Psoas muscle (tissue), 8 donors: ENCODE measurements around the gene SOX13. TPM values are rescaled to one million over a fixed set of nuclear protein-coding genes. Genes with fewer than 3 reads are reported as not detected.

Experiments used
- ATAC-seq, 4 donors: fragments of 200-7000 bp; cut with Tn5 transposase; one replicate each; pipeline ENCODE4 v1.9.1; 2020; ENCODE audit warnings: moderate library complexity in 3 of 4, mild to moderate bottlenecking in 2 of 4
- DNase-seq, 2 donors: peaks; one replicate each; pipeline ENCODE4 v3.0.0-alpha.2; 2020
- H3K27ac ChIP-seq: fragments of 200-600 bp; one replicate; pipeline ENCODE4 v1.8.0; 2022
- H3K27me3 ChIP-seq, 3 donors: fragments of 200-600 bp in 1 of 3; one replicate each; pipeline versions ENCODE4 v1.6.1 to v1.8.0; 2013 to 2022; ENCODE audit warnings: low read length in 2 of 3, mild to moderate bottlenecking in 2 of 3, moderate library complexity in 1 of 3; ENCODE audit not compliant: insufficient read depth in 3 of 3
- H3K36me3 ChIP-seq, 2 donors: fragments of 200-600 bp in 1 of 2; one replicate each; pipeline versions ENCODE4 v1.6.1 to v1.8.0; 2013 to 2022; ENCODE audit warnings: low read depth in 1 of 2, mild to moderate bottlenecking in 1 of 2, moderate library complexity in 1 of 2; ENCODE audit not compliant: insufficient read depth in 1 of 2
- H3K4me1 ChIP-seq: fragments of 200-600 bp; one replicate; pipeline ENCODE4 v1.8.0; 2022
- H3K4me3 ChIP-seq: fragments of 200-600 bp; one replicate; pipeline ENCODE4 v1.8.0; 2022; ENCODE audit warnings: mild to moderate bottlenecking
- H3K9me3 ChIP-seq: fragments of 200-600 bp; one replicate; pipeline ENCODE4 v1.8.0; 2022
- WGBS, 3 donors: extraction: QIAGEN DNeasy Blood & Tissue Kit; methylation state at CpG; one replicate each; pipeline versions ENCODE4 v1.1.6 to v1.1.7; 2013; 5-methylcytosine and 5-hydroxymethylcytosine counted together
- intact Hi-C, 2 donors: fragments of 100-400 bp; cut with DNase I; formaldehyde crosslinking; loops; one replicate each; pipeline versions ENCODE4 v1.11.0 to v1.14.2; 2022
- polyA plus RNA-seq, 3 donors: library from polyadenylated mRNA; stranded (reverse); fragments of 200-250 nt; gene quantifications; one replicate each; pipeline ENCODE4 v1.2.3, GENCODE V29; 2013
- total RNA-seq, 4 donors: library from RNA; stranded (reverse); fragmentation: NEBNext Ultra II Directional in 2 of 4; extraction: Animal tissue kit (Norgen Biotek cat#: 25700) in 2 of 4; gene quantifications; one replicate each; pipeline versions ENCODE4 v1.2.1 to v1.2.4, GENCODE V29; 2021 to 2023
- TF ChIP-seq, protein P1 (sequence below): fragments of 200-600 bp; IDR thresholded peaks from one replicate; pipeline ENCODE4 v1.8.0; 2022; ENCODE audit warnings: antibody characterized with exemption
- donor health status: healthy with polysubstance abuse.
- donor health status: DM: no; HTN: no; CAD: no; lungs with moderate emphysema.
- donor health status: Bipolar disorder and iron deficiency.
- donor health status: healthy.
- donor health status: DM: yes; HTN: yes; CAD: no.
- donor health status: DM: no; HTN: no; CAD: no.
- donor health status: DM: no; HTN: no; CAD: no.
- donor health status: DM: yes; HTN: yes; CAD: no.

SOX13 gene
- total and polyA plus RNA-seq, 7 donors, result 5.2 to 19.6 (median 9.4) TPM

DNA sequence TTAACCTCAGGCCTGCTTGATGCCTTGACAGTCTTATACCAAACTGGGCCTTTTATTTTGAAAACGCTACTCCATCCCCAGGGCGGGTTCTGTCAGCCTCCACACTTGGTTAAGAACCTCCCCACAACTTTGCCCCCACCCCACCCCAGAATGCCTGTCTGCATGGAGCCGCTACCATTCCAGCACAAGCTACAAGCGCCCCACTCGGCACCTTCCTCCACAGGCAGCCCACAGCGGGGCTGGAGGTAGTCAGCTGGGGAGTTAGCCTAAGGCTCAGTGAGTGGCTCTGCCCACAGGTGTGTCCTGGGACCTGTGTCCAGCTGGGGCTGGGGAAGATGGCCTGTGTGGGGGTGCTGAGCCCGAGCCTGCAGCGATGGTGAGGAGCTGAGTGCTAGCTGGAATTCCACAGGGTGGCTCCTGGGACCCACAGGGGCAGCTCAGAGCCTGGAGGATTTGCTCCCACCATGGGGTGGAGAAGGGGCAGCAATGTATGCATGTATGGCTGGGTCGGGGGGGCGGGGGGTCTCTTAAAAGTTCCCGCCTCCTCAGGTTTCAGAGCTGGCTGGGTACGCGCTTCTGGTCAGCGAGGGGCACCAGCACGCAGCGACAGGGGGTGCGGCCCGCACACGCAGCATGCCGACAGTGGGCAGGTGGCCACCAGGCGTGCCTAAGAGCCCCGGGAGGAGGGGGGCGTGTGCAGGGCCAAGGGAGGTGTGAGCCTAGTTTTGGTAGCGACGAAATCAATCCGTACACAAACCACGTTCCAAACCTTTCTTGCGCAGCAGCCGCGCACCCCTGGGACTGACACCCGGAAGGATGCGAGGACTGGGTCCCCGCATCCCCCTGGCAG lies 78.0 kb downstream of the SOX13 start:
- H3K4me1 ChIP-seq, result no peaks in the 10 kb centered on the region
- H3K36me3 ChIP-seq, result no peaks in the 10 kb centered on the region
- 26 to 44% (median 29%) methylated on average over 21 to 33 of the region's 33 CpGs for WGBS, 3 donors
- DNase-seq (peak; percentile 43 to 62), ATAC-seq (peak in 2 of 4 donors; percentile 25 to 49)
- peak overlapping the region; percentile 70 for H3K4me3 ChIP-seq
- intact Hi-C loops, result no loop called here
- H3K9me3 ChIP-seq, result no peaks in the 10 kb centered on the region
- TF ChIP-seq, protein P1, sequence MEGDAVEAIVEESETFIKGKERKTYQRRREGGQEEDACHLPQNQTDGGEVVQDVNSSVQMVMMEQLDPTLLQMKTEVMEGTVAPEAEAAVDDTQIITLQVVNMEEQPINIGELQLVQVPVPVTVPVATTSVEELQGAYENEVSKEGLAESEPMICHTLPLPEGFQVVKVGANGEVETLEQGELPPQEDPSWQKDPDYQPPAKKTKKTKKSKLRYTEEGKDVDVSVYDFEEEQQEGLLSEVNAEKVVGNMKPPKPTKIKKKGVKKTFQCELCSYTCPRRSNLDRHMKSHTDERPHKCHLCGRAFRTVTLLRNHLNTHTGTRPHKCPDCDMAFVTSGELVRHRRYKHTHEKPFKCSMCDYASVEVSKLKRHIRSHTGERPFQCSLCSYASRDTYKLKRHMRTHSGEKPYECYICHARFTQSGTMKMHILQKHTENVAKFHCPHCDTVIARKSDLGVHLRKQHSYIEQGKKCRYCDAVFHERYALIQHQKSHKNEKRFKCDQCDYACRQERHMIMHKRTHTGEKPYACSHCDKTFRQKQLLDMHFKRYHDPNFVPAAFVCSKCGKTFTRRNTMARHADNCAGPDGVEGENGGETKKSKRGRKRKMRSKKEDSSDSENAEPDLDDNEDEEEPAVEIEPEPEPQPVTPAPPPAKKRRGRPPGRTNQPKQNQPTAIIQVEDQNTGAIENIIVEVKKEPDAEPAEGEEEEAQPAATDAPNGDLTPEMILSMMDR, result no peak
- peaks cover 0 to 42% (median 12%) of the 10 kb centered on the region in 3 donors for H3K27me3 ChIP-seq
- H3K27ac ChIP-seq, result no peak overlapping the region

DNA sequence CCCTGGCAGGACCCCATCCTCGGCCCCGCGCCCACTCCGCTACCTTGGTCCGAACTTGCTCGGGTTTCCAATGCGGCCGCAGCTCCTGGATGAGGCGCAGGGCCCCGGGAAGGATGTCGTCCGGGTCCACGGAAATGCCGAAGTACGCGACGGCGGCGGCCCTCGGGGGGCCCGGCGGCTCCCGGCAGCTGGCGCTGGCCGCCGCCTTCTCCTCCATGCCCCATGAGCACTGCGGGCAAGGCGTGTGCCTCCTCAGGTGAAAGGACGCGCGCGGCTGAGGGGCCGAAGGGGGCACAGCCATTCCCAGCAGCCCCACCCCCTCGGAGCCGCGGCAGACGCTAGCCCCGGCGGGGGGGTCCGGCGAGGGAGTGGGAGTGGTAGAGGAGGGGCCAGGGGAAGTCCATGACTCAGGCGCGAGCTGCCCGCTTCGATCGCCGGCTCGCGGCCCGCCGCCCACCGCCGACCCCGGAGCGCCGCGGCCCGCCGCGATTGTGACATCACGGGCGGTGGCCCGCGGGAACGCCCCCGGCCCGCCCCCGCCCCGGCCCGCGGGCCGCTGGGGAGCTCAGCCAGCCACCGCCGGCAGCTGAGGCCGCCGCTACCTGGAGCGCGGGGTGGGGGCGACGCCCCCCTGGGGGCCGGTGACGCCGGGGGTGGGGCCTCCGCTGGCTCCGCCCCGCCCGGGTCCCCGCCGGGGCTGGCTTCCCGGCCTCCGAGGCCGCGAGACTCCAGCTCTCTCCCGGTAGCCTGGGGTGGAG lies 78.8 kb downstream of the SOX13 start, which contains the start of gene ETNK2:
TSS of gene ETNK2 (minus strand) at position 493 of the 758 bp plus-strand sequence. CDS start at position 301, 192 bp downstream.
- Histone ChIP-seq H3K36me3 (no peaks in the 10 kb centered on the region), H3K4me3 (peak within 1 kb of the TSS; percentile 70), H3K4me1 (no peaks in the 10 kb centered on the region), H3K9me3 (no peaks in the 10 kb centered on the region), H3K27ac (peak within 1 kb of the TSS; percentile 36), H3K27me3 (peaks cover 0 to 40% (median 12%) of the 10 kb centered on the region in 3 donors)
- DNase-seq, result peak; percentile 71 to 78
- TF ChIP-seq, protein P1, result no peak
- intact Hi-C loops, result no loop called here
- 1 to 2% (median 1%) methylated on average over 37 to 94 of the region's 94 CpGs for WGBS, 3 donors
- peak; percentile 23 to 50 (median 34) for ATAC-seq

DNA sequence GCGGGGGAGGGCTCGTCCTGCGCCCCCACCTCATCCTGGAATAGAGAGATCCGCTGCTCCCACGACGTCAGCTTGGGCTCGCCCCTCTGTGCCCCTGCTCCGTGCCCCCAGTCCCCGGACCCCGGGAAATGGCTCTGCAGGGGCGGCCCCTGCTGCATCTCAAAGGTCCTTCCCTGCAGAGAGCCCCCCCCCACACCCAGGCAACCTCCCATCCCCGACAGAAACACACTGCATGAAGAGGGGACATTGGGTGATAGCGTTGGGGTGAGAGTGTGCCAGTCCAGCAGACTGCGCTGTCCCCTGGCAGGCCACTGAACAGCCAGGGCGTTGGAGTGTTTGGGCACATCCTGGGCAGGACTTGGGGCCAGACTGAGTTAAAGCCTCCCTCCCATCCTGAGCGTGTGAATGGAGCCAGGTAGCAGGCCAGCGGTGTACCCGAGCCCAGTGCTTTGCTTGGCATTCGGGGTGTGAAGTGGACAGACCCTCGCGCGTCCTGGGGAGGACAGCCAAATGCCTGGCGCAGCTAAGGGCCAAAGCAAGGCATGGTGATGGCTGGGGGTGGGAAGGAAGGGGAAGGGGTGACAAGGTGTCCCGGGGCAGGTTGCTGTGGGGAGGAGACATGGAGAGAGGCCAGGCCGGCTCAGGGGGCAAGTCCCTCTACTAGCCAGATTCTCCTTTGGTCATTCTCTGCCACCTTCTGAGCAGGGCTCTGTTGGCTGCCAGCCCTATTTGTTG lies 79.6 kb downstream of the SOX13 start:
- H3K4me3 ChIP-seq, result peak overlapping the region; percentile 70
- intact Hi-C loops, result no loop called here
- peaks cover 0 to 38% (median 12%) of the 10 kb centered on the region in 3 donors for H3K27me3 ChIP-seq
- 24 to 30% (median 26%) methylated on average over 21 to 25 of the region's 25 CpGs for WGBS, 3 donors
- ATAC-seq, result peak in 3 of 4 donors; percentile 5 to 21 (median 11)
- H3K36me3 ChIP-seq, result no peaks in the 10 kb centered on the region
- H3K27ac ChIP-seq, result peak overlapping the region; percentile 36
- DNase-seq, result no peak
- TF ChIP-seq, protein P1, result no peak
- no peaks in the 10 kb centered on the region for H3K4me1 ChIP-seq
- H3K9me3 ChIP-seq, result no peaks in the 10 kb centered on the region

DNA sequence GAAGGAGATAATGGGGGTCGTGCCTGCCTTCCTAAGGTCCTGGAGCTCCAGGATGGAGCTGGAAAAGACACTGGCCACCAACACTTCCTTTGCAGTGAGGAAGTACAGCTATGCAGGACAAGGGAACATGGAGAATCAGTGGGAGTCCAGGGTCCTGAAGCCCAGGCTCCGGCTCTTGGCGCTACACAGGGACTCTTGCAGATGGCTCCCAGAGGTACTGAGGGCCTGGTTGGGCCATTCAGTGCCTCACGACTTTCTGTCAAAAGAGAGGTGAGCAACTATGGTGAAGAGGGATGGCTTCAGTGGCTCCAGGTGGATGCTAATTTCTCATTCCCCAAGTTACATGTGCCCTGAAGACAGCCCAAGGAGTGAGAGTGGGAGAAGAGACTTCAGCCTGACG lies 80.8 kb downstream of the SOX13 start:
- no peak overlapping the region for H3K4me3 ChIP-seq
- H3K36me3 ChIP-seq, result no peaks in the 10 kb centered on the region
- ATAC-seq (no peak), DNase-seq (no peak)
- no peak overlapping the region for H3K27ac ChIP-seq
- no peaks in the 10 kb centered on the region for H3K4me1 ChIP-seq
- H3K9me3 ChIP-seq, result no peaks in the 10 kb centered on the region
- intact Hi-C loops, result no loop called here
- 86 to 95% (median 91%) methylated on average over 5 of the region's 5 CpGs for WGBS, 3 donors
- TF ChIP-seq, protein P1, result no peak
- H3K27me3 ChIP-seq, result peaks cover 0 to 38% (median 12%) of the 10 kb centered on the region in 3 donors
